ENCODE data around the gene EGLN3. TPM values are rescaled to one million over a fixed set of nuclear protein-coding genes. Genes with fewer than 3 reads are reported as not detected.

The EGLN3 gene
- total RNA-seq, 1 experiment from 2014 or later, result 3.2 TPM

DNA sequence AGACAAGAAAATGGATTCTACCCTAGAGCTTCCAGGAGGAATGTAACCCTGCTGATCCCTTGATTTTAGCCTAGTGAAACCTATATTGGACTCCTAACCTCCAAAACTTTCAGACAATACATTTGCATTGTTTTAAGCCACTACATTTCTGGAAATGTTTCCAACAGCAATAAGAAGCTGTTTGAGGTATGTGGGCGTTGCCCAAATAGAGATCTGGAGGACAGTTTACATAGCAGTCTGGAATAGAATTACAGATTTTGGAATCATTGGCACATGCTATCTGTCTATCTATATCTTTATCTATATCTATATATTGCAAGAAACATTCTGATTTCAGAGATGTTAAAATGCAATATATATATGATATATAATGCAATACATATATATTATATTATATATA lies 42.4 kb upstream of the EGLN3 start:
- Histone ChIP-seq H3K27ac (ENCODE audit: low read length) (no peak overlapping the region), H3K27me3 (ENCODE audit: low read length) (no peaks in the 10 kb centered on the region), H4K20me1 (ENCODE audit: low read length) (no peaks in the 10 kb centered on the region), H3K9me3 (ENCODE audit: low read length) (no peaks in the 10 kb centered on the region), H2AFZ (ENCODE audit: low read length) (no peak overlapping the region), H3K4me2 (ENCODE audit: low read length) (no peak overlapping the region), H3K9me2 (replicated peaks; ENCODE audit: low read length) (no peaks in the 10 kb centered on the region), H3K36me3 (ENCODE audit: low read depth, low read length) (no peaks in the 10 kb centered on the region), H3K4me1 (ENCODE audit: insufficient read depth, low read length) (0 out of 2 replicates have a peak, but pooled peaks cover 9% of the 10 kb centered on the region), H3F3A (ENCODE audit: low read length, unreplicated experiment) (no peaks in the 10 kb centered on the region), H3K79me2 (ENCODE audit: low read length) (no peaks in the 10 kb centered on the region), H3K9ac (ENCODE audit: low read length) (no peak overlapping the region), H3K4me3 (ENCODE audit: low read length) (no peak overlapping the region)
- TF ChIP-seq EZH2 (IDR thresholded peaks at IDR 0.05; ENCODE audit: low read length, unreplicated experiment), result no peak
- TF ChIP-seq, protein P1, sequence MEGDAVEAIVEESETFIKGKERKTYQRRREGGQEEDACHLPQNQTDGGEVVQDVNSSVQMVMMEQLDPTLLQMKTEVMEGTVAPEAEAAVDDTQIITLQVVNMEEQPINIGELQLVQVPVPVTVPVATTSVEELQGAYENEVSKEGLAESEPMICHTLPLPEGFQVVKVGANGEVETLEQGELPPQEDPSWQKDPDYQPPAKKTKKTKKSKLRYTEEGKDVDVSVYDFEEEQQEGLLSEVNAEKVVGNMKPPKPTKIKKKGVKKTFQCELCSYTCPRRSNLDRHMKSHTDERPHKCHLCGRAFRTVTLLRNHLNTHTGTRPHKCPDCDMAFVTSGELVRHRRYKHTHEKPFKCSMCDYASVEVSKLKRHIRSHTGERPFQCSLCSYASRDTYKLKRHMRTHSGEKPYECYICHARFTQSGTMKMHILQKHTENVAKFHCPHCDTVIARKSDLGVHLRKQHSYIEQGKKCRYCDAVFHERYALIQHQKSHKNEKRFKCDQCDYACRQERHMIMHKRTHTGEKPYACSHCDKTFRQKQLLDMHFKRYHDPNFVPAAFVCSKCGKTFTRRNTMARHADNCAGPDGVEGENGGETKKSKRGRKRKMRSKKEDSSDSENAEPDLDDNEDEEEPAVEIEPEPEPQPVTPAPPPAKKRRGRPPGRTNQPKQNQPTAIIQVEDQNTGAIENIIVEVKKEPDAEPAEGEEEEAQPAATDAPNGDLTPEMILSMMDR (conservative IDR thresholded peaks at IDR 0.05; ENCODE audit: low read depth, low read length), result no peak
- no peak for TF ChIP-seq EZH2phosphoT487 (IDR thresholded peaks at IDR 0.05; ENCODE audit: borderline replicate concordance, low read length)
- no peak for DNase-seq
- intact Hi-C loops (cut with micrococcal nuclease), result no loop called here
- POLR2A ChIA-PET (ENCODE audit: unreplicated experiment), result no interaction called here
- CTCF ChIA-PET, result no interaction called here
- BruUV-seq (replicated peaks), result no TSS peak
- no peak for ATAC-seq

DNA sequence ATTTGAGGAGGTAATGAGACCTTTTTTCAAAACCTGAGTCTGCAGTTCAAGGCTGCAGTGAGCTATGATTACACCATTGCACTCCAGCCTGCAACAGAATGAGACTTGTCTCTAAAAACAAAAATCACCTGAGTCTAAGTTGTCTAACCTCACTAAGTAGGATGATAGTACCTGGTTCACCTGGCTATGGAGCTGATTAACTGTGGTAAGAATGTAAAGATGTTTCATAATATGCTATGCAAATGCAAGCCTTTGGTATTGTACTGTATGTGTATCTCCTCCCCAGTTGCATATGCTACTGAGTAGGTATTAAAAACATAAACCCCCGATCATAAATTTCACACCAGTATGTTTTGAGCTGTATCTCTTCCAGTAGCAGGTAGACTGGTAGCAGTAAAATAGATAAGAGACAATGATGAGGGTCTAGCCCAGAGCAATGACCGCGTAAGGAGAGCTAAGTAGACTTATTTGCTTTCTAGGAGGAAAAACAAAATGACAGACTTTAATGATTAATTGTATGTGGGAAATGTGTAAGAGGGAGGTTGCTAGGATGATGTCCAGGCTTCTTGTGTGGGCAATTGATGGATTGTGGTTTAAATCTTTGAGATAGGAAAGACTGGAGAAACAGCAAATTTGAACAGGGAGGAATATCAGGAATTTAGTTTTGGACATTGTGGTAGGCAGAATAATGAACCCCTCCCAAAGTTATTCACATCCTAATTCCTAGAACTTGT lies 41.6 kb upstream of the EGLN3 start:
- no peak for DNase-seq
- Histone ChIP-seq H3K9me3 (ENCODE audit: low read length) (no peaks in the 10 kb centered on the region), H3K9me2 (replicated peaks; ENCODE audit: low read length) (no peaks in the 10 kb centered on the region), H3K36me3 (ENCODE audit: low read depth, low read length) (no peaks in the 10 kb centered on the region), H3K4me1 (ENCODE audit: insufficient read depth, low read length) (0 out of 2 replicates have a peak, but pooled peaks cover 6% of the 10 kb centered on the region), H3K79me2 (ENCODE audit: low read length) (no peaks in the 10 kb centered on the region), H3F3A (ENCODE audit: low read length, unreplicated experiment) (no peaks in the 10 kb centered on the region), H2AFZ (ENCODE audit: low read length) (no peak overlapping the region), H3K9ac (ENCODE audit: low read length) (no peak overlapping the region), H3K4me2 (ENCODE audit: low read length) (no peak overlapping the region), H3K27me3 (ENCODE audit: low read length) (no peaks in the 10 kb centered on the region), H3K27ac (ENCODE audit: low read length) (no peak overlapping the region), H3K4me3 (ENCODE audit: low read length) (no peak overlapping the region), H4K20me1 (ENCODE audit: low read length) (no peaks in the 10 kb centered on the region)
- no peak for ATAC-seq
- ChIA-PET POLR2A (ENCODE audit: unreplicated experiment) (no interaction called here), CTCF (interaction anchor here (0.7 kb wide), 1 partner anchor 62 kb away, joined by 4 read pairs; no protein-coding TSS in a partner anchor)
- BruUV-seq (replicated peaks), result no TSS peak
- intact Hi-C loops (cut with micrococcal nuclease), result no loop called here
- TF ChIP-seq, protein P1 (conservative IDR thresholded peaks at IDR 0.05; ENCODE audit: low read depth, low read length), result no peak
- no peak for TF ChIP-seq EZH2 (IDR thresholded peaks at IDR 0.05; ENCODE audit: low read length, unreplicated experiment)
- TF ChIP-seq EZH2phosphoT487 (IDR thresholded peaks at IDR 0.05; ENCODE audit: borderline replicate concordance, low read length), result no peak

DNA sequence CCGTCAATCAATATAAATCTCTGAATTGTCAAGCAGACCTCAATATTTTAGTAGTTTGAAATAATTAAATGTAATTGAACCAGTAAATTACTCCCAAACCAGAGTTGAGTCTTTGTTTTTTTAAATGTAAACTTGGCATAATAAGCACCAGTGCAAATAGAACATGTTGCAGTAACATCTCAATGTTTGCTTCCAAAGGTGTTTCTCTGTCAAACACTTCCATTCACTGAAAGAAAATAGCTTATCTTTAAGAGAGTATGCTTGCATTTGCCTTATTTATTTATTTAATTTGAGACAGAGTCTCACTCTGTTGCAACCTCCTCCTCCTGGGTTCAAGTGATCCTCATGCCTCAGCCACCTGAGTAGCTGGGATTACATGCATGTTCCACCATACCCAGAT lies 39.9 kb upstream of the EGLN3 start:
- Histone ChIP-seq H3K9me3 (ENCODE audit: low read length) (no peaks in the 10 kb centered on the region), H3K9ac (ENCODE audit: low read length) (no peak overlapping the region), H3K36me3 (ENCODE audit: low read depth, low read length) (no peaks in the 10 kb centered on the region), H3K27ac (ENCODE audit: low read length) (no peak overlapping the region), H3K4me2 (ENCODE audit: low read length) (no peak overlapping the region), H3K9me2 (replicated peaks; ENCODE audit: low read length) (no peaks in the 10 kb centered on the region), H3K4me1 (ENCODE audit: insufficient read depth, low read length) (0 out of 2 replicates have a peak, but pooled peaks cover 5% of the 10 kb centered on the region), H2AFZ (ENCODE audit: low read length) (no peak overlapping the region; the same call in 1 of the 2 replicates), H3F3A (ENCODE audit: low read length, unreplicated experiment) (no peaks in the 10 kb centered on the region), H4K20me1 (ENCODE audit: low read length) (no peaks in the 10 kb centered on the region), H3K4me3 (ENCODE audit: low read length) (no peak overlapping the region), H3K79me2 (ENCODE audit: low read length) (no peaks in the 10 kb centered on the region), H3K27me3 (ENCODE audit: low read length) (no peaks in the 10 kb centered on the region)
- DNase-seq, result no peak
- TF ChIP-seq EZH2phosphoT487 (IDR thresholded peaks at IDR 0.05; ENCODE audit: borderline replicate concordance, low read length) (no peak), EZH2 (IDR thresholded peaks at IDR 0.05; ENCODE audit: low read length, unreplicated experiment) (no peak)
- TF ChIP-seq, protein P1 (conservative IDR thresholded peaks at IDR 0.05; ENCODE audit: low read depth, low read length), result no peak
- intact Hi-C loops (cut with micrococcal nuclease), result no loop called here
- POLR2A ChIA-PET (ENCODE audit: unreplicated experiment), result no interaction called here
- CTCF ChIA-PET, result no interaction called here
- no peak for ATAC-seq
- no TSS peak for BruUV-seq (replicated peaks)

Measured in PC-3 (cell line).